OCI-LY3 (cell line): ENCODE results near the gene GNAI3.

ENCODE experiments used
- CTCF ChIP-seq: fragments of 200-600, 300-600 bp; sonication (generic); IDR thresholded peaks from 2 replicates; pipeline ENCODE4 v1.5.1; 2014; ENCODE audit warnings: antibody characterized with exemption, low read length, low read depth
- EZH2phosphoT487 ChIP-seq: fragments of 200-600 bp; shearing (Covaris generic); IDR thresholded peaks from 2 replicates; pipeline ENCODE4 v1.6.1; 2018; ENCODE audit warnings: antibody characterized with exemption, mixed run types, low read depth

GRCh38 chr1:109598156-109598555 lies 49.7 kb downstream of the GNAI3 start:
- no peak for TF ChIP-seq CTCF
- TF ChIP-seq EZH2phosphoT487: no peak
